ENCODE measurements around the gene ZNF610. TPM values are rescaled to one million over a fixed set of nuclear protein-coding genes. Genes with fewer than 3 reads are reported as not detected.

ZNF610 gene
- total RNA-seq, 1 experiment from 2014 or later: 20.1 TPM

- DNase-seq: peak; percentile 77
- peaks cover 82% of the 10 kb centered on the region for H3K36me3 ChIP-seq (ENCODE audit: insufficient read depth, low read length)
- no peak overlapping the region for H3K4me2 ChIP-seq (ENCODE audit: low read depth, low read length, poor library complexity, severe bottlenecking)
- H3K9me3 ChIP-seq (ENCODE audit: low read length): no peaks in the 10 kb centered on the region
- no peak overlapping the region for H3K9ac ChIP-seq (ENCODE audit: low read length)
- H3K4me3 ChIP-seq (ENCODE audit: low read length): no peak overlapping the region
- no peaks in the 10 kb centered on the region for H3K79me2 ChIP-seq (ENCODE audit: low read length)
- no peaks in the 10 kb centered on the region for H3K27me3 ChIP-seq (ENCODE audit: low read length)
- no peaks in the 10 kb centered on the region for H3K4me1 ChIP-seq (ENCODE audit: low read length)
- no peak overlapping the region for H2AFZ ChIP-seq (ENCODE audit: low read length)
- H3K27ac ChIP-seq (ENCODE audit: low read length): no peak overlapping the region
- H4K20me1 ChIP-seq (ENCODE audit: insufficient read depth, low read depth, low read length): no peaks in the 10 kb centered on the region
- H3K9me2 ChIP-seq (replicated peaks; ENCODE audit: insufficient read depth, low read length): no peaks in the 10 kb centered on the region
Measured at GRCh38 chr19:52351512-52351911, 15.5 kb downstream of the ZNF610 start.

GRCh38 chr19:52366414-52366824, 30.4 kb downstream of the ZNF610 start:
- Histone ChIP-seq H3K4me2 (ENCODE audit: low read depth, low read length, poor library complexity, severe bottlenecking) (no peak overlapping the region), H4K20me1 (ENCODE audit: insufficient read depth, low read depth, low read length) (no peaks in the 10 kb centered on the region), H3K27ac (ENCODE audit: low read length) (no peak overlapping the region), H3K27me3 (ENCODE audit: low read length) (no peaks in the 10 kb centered on the region), H3K9me3 (ENCODE audit: low read length) (peaks cover 51% of the 10 kb centered on the region), H3K9ac (ENCODE audit: low read length) (no peak overlapping the region), H3K79me2 (ENCODE audit: low read length) (no peaks in the 10 kb centered on the region), H3K4me3 (ENCODE audit: low read length) (no peak overlapping the region), H2AFZ (ENCODE audit: low read length) (no peak overlapping the region), H3K4me1 (ENCODE audit: low read length) (no peaks in the 10 kb centered on the region), H3K9me2 (replicated peaks; ENCODE audit: insufficient read depth, low read length) (no peaks in the 10 kb centered on the region), H3K36me3 (ENCODE audit: insufficient read depth, low read length) (peaks cover 58% of the 10 kb centered on the region)
- no peak for DNase-seq

GRCh38 chr19:52369559-52370340, 33.7 kb downstream of the ZNF610 start, which contains the start of gene ZNF880:
TSS of gene ZNF880 (plus strand) at chr19:52369923. CDS start at chr19:52369966, 43 bp downstream.
- H3K4me2 ChIP-seq (ENCODE audit: low read depth, low read length, poor library complexity, severe bottlenecking): no peak within 1 kb of the TSS
- H2AFZ ChIP-seq (ENCODE audit: low read length): no peak within 1 kb of the TSS
- no peak within 1 kb of the TSS for H3K4me3 ChIP-seq (ENCODE audit: low read length)

GRCh38 chr19:52370341-52370710, 34.3 kb downstream of the ZNF610 start:
- no peaks in the 10 kb centered on the region for H4K20me1 ChIP-seq (ENCODE audit: insufficient read depth, low read depth, low read length)
- H3K9me2 ChIP-seq (replicated peaks; ENCODE audit: insufficient read depth, low read length): no peaks in the 10 kb centered on the region
- H3K27me3 ChIP-seq (ENCODE audit: low read length): no peaks in the 10 kb centered on the region
- DNase-seq: no peak
- no peak overlapping the region for H2AFZ ChIP-seq (ENCODE audit: low read length)
- no peak overlapping the region for H3K27ac ChIP-seq (ENCODE audit: low read length)
- peaks cover 43% of the 10 kb centered on the region for H3K36me3 ChIP-seq (ENCODE audit: insufficient read depth, low read length)
- H3K4me2 ChIP-seq (ENCODE audit: low read depth, low read length, poor library complexity, severe bottlenecking): no peak overlapping the region
- H3K9ac ChIP-seq (ENCODE audit: low read length): no peak overlapping the region
- H3K4me3 ChIP-seq (ENCODE audit: low read length): no peak overlapping the region
- no peaks in the 10 kb centered on the region for H3K79me2 ChIP-seq (ENCODE audit: low read length)
- H3K4me1 ChIP-seq (ENCODE audit: low read length): no peaks in the 10 kb centered on the region
- peaks cover 35% of the 10 kb centered on the region for H3K9me3 ChIP-seq (ENCODE audit: low read length)

More at GRCh38 chr19:52369559-52370340, 33.7 kb downstream of the ZNF610 start, which contains the start of gene ZNF880:
- no peaks in the 10 kb centered on the region for H3K79me2 ChIP-seq (ENCODE audit: low read length)
- H3K27ac ChIP-seq (ENCODE audit: low read length): no peak within 1 kb of the TSS
- H3K36me3 ChIP-seq (ENCODE audit: insufficient read depth, low read length): peaks cover 45% of the 10 kb centered on the region
- H3K9me2 ChIP-seq (replicated peaks; ENCODE audit: insufficient read depth, low read length): no peaks in the 10 kb centered on the region
- no peaks in the 10 kb centered on the region for H3K4me1 ChIP-seq (ENCODE audit: low read length)
- H3K9me3 ChIP-seq (ENCODE audit: low read length): peaks cover 40% of the 10 kb centered on the region
- no peaks in the 10 kb centered on the region for H4K20me1 ChIP-seq (ENCODE audit: insufficient read depth, low read depth, low read length)
- DNase-seq: no peak
- no peaks in the 10 kb centered on the region for H3K27me3 ChIP-seq (ENCODE audit: low read length)
- H3K9ac ChIP-seq (ENCODE audit: low read length): no peak within 1 kb of the TSS

GRCh38 chr19:52391135-52391534, 55.1 kb downstream of the ZNF610 start:
- H3K9me3 ChIP-seq (ENCODE audit: low read length): peaks cover 5% of the 10 kb centered on the region; the same call in 1 of the 2 replicates

GRCh38 chr19:52397310-52398080, 61.5 kb downstream of the ZNF610 start, which contains the start of gene ZNF528:
TSS of gene ZNF528 (plus strand) at chr19:52397849. CDS start at chr19:52402014, 4,165 bp downstream.
- H3K9me2 ChIP-seq (replicated peaks; ENCODE audit: insufficient read depth, low read length): no peaks in the 10 kb centered on the region
- H3K27ac ChIP-seq (ENCODE audit: low read length): no peak within 1 kb of the TSS
- H3K9me3 ChIP-seq (ENCODE audit: low read length): no peaks in the 10 kb centered on the region
- no peak within 1 kb of the TSS for H3K4me3 ChIP-seq (ENCODE audit: low read length)
- H3K4me2 ChIP-seq (ENCODE audit: low read depth, low read length, poor library complexity, severe bottlenecking): no peak within 1 kb of the TSS
- DNase-seq: no peak
- no peak within 1 kb of the TSS for H2AFZ ChIP-seq (ENCODE audit: low read length)
- H3K79me2 ChIP-seq (ENCODE audit: low read length): no peaks in the 10 kb centered on the region
- no peak within 1 kb of the TSS for H3K9ac ChIP-seq (ENCODE audit: low read length)
- H3K4me1 ChIP-seq (ENCODE audit: low read length): 0 out of 2 replicates have a peak, but pooled peaks cover 3% of the 10 kb centered on the region
- H3K27me3 ChIP-seq (ENCODE audit: low read length): no peaks in the 10 kb centered on the region
- H3K36me3 ChIP-seq (ENCODE audit: insufficient read depth, low read length): no peaks in the 10 kb centered on the region
- H4K20me1 ChIP-seq (ENCODE audit: insufficient read depth, low read depth, low read length): no peaks in the 10 kb centered on the region

More at GRCh38 chr19:52391135-52391534, 55.1 kb downstream of the ZNF610 start:
- Histone ChIP-seq H3K27me3 (ENCODE audit: low read length) (no peaks in the 10 kb centered on the region), H3K79me2 (ENCODE audit: low read length) (no peaks in the 10 kb centered on the region), H3K36me3 (ENCODE audit: insufficient read depth, low read length) (no peaks in the 10 kb centered on the region; the same call in 1 of the 2 replicates), H3K4me2 (ENCODE audit: low read depth, low read length, poor library complexity, severe bottlenecking) (no peak overlapping the region), H3K4me1 (ENCODE audit: low read length) (no peaks in the 10 kb centered on the region), H2AFZ (ENCODE audit: low read length) (no peak overlapping the region), H4K20me1 (ENCODE audit: insufficient read depth, low read depth, low read length) (no peaks in the 10 kb centered on the region), H3K27ac (ENCODE audit: low read length) (no peak overlapping the region), H3K9me2 (replicated peaks; ENCODE audit: insufficient read depth, low read length) (no peaks in the 10 kb centered on the region), H3K9ac (ENCODE audit: low read length) (no peak overlapping the region), H3K4me3 (ENCODE audit: low read length) (no peak overlapping the region)
- peak; percentile 64 for DNase-seq

- Histone ChIP-seq H3K4me3 (ENCODE audit: low read length) (no peak overlapping the region), H3K9ac (ENCODE audit: low read length) (no peak overlapping the region)
Measured at GRCh38 chr19:52398081-52398441, 62.0 kb downstream of the ZNF610 start.

GRCh38 chr19:52410276-52410675, 74.2 kb downstream of the ZNF610 start:
- H3K36me3 ChIP-seq (ENCODE audit: insufficient read depth, low read length): peaks cover 23% of the 10 kb centered on the region
- H4K20me1 ChIP-seq (ENCODE audit: insufficient read depth, low read depth, low read length): no peaks in the 10 kb centered on the region
- H3K9ac ChIP-seq (ENCODE audit: low read length): no peak overlapping the region

More at GRCh38 chr19:52398081-52398441, 62.0 kb downstream of the ZNF610 start:
- H2AFZ ChIP-seq (ENCODE audit: low read length): no peak overlapping the region
- no peaks in the 10 kb centered on the region for H3K27me3 ChIP-seq (ENCODE audit: low read length)
- H3K27ac ChIP-seq (ENCODE audit: low read length): no peak overlapping the region
- no peaks in the 10 kb centered on the region for H3K9me3 ChIP-seq (ENCODE audit: low read length)
- H3K36me3 ChIP-seq (ENCODE audit: insufficient read depth, low read length): 0 out of 2 replicates have a peak, but pooled peaks cover 2% of the 10 kb centered on the region
- H3K4me1 ChIP-seq (ENCODE audit: low read length): 0 out of 2 replicates have a peak, but pooled peaks cover 3% of the 10 kb centered on the region
- no peaks in the 10 kb centered on the region for H3K9me2 ChIP-seq (replicated peaks; ENCODE audit: insufficient read depth, low read length)
- H4K20me1 ChIP-seq (ENCODE audit: insufficient read depth, low read depth, low read length): no peaks in the 10 kb centered on the region
- no peaks in the 10 kb centered on the region for H3K79me2 ChIP-seq (ENCODE audit: low read length)
- no peak overlapping the region for H3K4me2 ChIP-seq (ENCODE audit: low read depth, low read length, poor library complexity, severe bottlenecking)
- DNase-seq: no peak

More at GRCh38 chr19:52410276-52410675, 74.2 kb downstream of the ZNF610 start:
- no peak overlapping the region for H3K4me3 ChIP-seq (ENCODE audit: low read length)
- no peaks in the 10 kb centered on the region for H3K79me2 ChIP-seq (ENCODE audit: low read length)
- no peak overlapping the region for H3K27ac ChIP-seq (ENCODE audit: low read length)
- DNase-seq: no peak
- peaks cover 32% of the 10 kb centered on the region for H3K9me3 ChIP-seq (ENCODE audit: low read length)
- H3K9me2 ChIP-seq (replicated peaks; ENCODE audit: insufficient read depth, low read length): no peaks in the 10 kb centered on the region
- H3K4me2 ChIP-seq (ENCODE audit: low read depth, low read length, poor library complexity, severe bottlenecking): no peak overlapping the region
- H3K27me3 ChIP-seq (ENCODE audit: low read length): no peaks in the 10 kb centered on the region
- H3K4me1 ChIP-seq (ENCODE audit: low read length): no peaks in the 10 kb centered on the region
- no peak overlapping the region for H2AFZ ChIP-seq (ENCODE audit: low read length)

Data from Karpas-422 (cell line).